Panc1 (cell line): Measurements from ENCODE around the gene PSD4. TPM values are rescaled to one million over a fixed set of nuclear protein-coding genes. Genes with fewer than 3 reads are reported as not detected.

Source experiments
- ATAC-seq: fragments of 200-7000 bp; cut with Tn5 transposase; 2 replicates; pipeline ENCODE4 v1.9.1; 2020; ENCODE audit warnings: mild to moderate bottlenecking, moderate library complexity
- BruUV-seq: library from RNA; stranded (reverse); fragments of 400-500 nt; replicated peaks from 2 replicates; lab custom pipeline; 2021; lab: Mats Ljungman, UMichigan
- CTCF ChIA-PET: fragments of 300-600 bp; sonication (Branson Sonifier 250); formaldehyde crosslinking; loops from one replicate; lab custom pipeline; 2022; ENCODE audit warnings: antibody characterized with exemption; lab: Charles Lee
- POLR2A ChIA-PET: fragments of 300-600 bp; sonication (Branson Sonifier 250); formaldehyde crosslinking; loops from one replicate; lab custom pipeline; 2022; ENCODE audit warnings: antibody characterized with exemption; lab: Charles Lee
- DNase-seq: peaks from one replicate; pipeline ENCODE4 v3.0.0-alpha.2; 2010; ENCODE audit warnings: low read depth, low spot score
- H3K27ac ChIP-seq: 2 replicates; pipeline ENCODE4 v1.5.1; 2011; ENCODE audit warnings: mild to moderate bottlenecking, low read length, inconsistent platforms
- H3K27me3 ChIP-seq: fragments of 200-500 bp; sonication (Bioruptor generic); 2 replicates; pipeline ENCODE4 v1.6.0; 2014; ENCODE audit warnings: low read length, inconsistent platforms; ENCODE audit not compliant: control insufficient read depth, insufficient read depth
- H3K36me3 ChIP-seq: fragments of 200-500 bp; sonication (Bioruptor generic); 2 replicates; pipeline ENCODE4 v1.5.1; 2014; ENCODE audit warnings: inconsistent platforms, mild to moderate bottlenecking, low read length, moderate library complexity; ENCODE audit not compliant: control insufficient read depth, insufficient read depth
- H3K4me1 ChIP-seq: 2 replicates; pipeline ENCODE4 v1.5.1; 2011; ENCODE audit warnings: inconsistent platforms, mild to moderate bottlenecking, low read length, moderate library complexity; ENCODE audit not compliant: control insufficient read depth, insufficient read depth
- H3K4me3 ChIP-seq, 2 experiments: 2 replicates each; pipeline ENCODE4 v1.5.1; 2011 to 2012; ENCODE audit warnings: low read depth in 2 of 2, low read length in 2 of 2, mild to moderate bottlenecking in 2 of 2, inconsistent platforms in 1 of 2, moderate library complexity in 1 of 2
- H3K9me3 ChIP-seq: fragments of 200-500 bp; sonication (Bioruptor generic); 2 replicates; pipeline ENCODE4 v1.5.1; 2014; ENCODE audit warnings: low read depth, mild to moderate bottlenecking, inconsistent platforms, low read length, moderate library complexity; ENCODE audit not compliant: control insufficient read depth, insufficient read depth
- POLR2AphosphoS5 ChIP-seq: IDR thresholded peaks from 2 replicates; pipeline ENCODE4 v1.6.1; 2012; ENCODE audit warnings: mild to moderate bottlenecking, low read depth, low read length, moderate library complexity
- SIN3A ChIP-seq: IDR thresholded peaks from 2 replicates; pipeline ENCODE4 v1.6.1; 2012; ENCODE audit warnings: low read depth, mild to moderate bottlenecking, low read length, moderate library complexity, borderline replicate concordance; ENCODE audit not compliant: insufficient read depth
- TCF7L2 ChIP-seq: IDR thresholded peaks from 2 replicates; pipeline ENCODE4 v1.6.1; 2011; ENCODE audit warnings: mild to moderate bottlenecking, low read depth, low read length, inconsistent platforms
- in situ Hi-C: cut with HindIII; loops from 2 replicates; pipeline ENCODE4 v1.10.0; 2016; ENCODE audit warnings: low sequenced_read_pairs, low pct_unique_long_range_greater_than_20kb
- intact Hi-C: fragments of 100-400 bp; cut with micrococcal nuclease; formaldehyde crosslinking; loops from one replicate; pipeline ENCODE4 v1.10.0; 2022; ENCODE audit not compliant: unreplicated experiment
- total RNA-seq: library from RNA; stranded (reverse); gene quantifications from one replicate; pipeline ENCODE4 v1.2.1, GENCODE V29; 2021; ENCODE audit not compliant: unreplicated experiment
- TF ChIP-seq, protein P1 (sequence below): fragments of 450-650 bp; IDR thresholded peaks from 2 replicates; pipeline ENCODE4 v1.5.1; 2017; ENCODE audit warnings: mild to moderate bottlenecking
- TF ChIP-seq, protein P2 (sequence below), 2 experiments: IDR thresholded peaks; 2 replicates each; pipeline ENCODE4 v1.6.1; 2011 to 2012; ENCODE audit warnings: low read depth in 2 of 2, control low read depth in 1 of 2, low read length in 1 of 2, mild to moderate bottlenecking in 1 of 2, moderate library complexity in 1 of 2; ENCODE audit not compliant: insufficient read depth in 1 of 2

The PSD4 gene
- total RNA-seq, 1 experiment from 2014 or later, result 3.6 TPM

DNA sequence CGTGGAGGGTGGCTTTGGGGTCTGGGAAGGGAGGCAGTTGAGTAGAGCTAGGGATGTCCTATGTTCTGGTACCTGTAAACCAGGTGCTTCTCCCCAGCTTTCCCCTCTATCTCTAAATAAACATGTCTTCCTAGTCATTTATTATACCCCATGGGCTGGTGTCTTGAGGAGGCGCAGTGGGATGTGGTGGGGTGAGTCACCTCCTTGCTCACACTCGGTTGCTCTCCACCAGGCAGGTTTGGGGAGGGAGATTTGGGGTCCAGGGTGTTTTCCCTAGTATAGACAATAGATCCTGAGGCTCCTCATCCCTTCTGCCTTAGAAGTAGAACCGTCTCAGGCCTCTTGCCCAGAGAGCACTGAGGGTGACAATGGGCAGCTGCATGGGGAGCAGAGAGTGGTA is 5.1 kb downstream of the PSD4 start:
- ChIA-PET CTCF (no interaction called here), POLR2A (no interaction called here)
- Histone ChIP-seq H3K4me3 (no peak overlapping the region), H3K27me3 (no peaks in the 10 kb centered on the region), H3K9me3 (no peaks in the 10 kb centered on the region), H3K36me3 (no peaks in the 10 kb centered on the region), H3K4me1 (no peaks in the 10 kb centered on the region), H3K27ac (no peak overlapping the region)
- DNase-seq (no peak), ATAC-seq (no peak)
- no TSS peak for BruUV-seq
- intact Hi-C loops, result no loop called here
- in situ Hi-C loops, result no loop called here
- TF ChIP-seq, protein P1, sequence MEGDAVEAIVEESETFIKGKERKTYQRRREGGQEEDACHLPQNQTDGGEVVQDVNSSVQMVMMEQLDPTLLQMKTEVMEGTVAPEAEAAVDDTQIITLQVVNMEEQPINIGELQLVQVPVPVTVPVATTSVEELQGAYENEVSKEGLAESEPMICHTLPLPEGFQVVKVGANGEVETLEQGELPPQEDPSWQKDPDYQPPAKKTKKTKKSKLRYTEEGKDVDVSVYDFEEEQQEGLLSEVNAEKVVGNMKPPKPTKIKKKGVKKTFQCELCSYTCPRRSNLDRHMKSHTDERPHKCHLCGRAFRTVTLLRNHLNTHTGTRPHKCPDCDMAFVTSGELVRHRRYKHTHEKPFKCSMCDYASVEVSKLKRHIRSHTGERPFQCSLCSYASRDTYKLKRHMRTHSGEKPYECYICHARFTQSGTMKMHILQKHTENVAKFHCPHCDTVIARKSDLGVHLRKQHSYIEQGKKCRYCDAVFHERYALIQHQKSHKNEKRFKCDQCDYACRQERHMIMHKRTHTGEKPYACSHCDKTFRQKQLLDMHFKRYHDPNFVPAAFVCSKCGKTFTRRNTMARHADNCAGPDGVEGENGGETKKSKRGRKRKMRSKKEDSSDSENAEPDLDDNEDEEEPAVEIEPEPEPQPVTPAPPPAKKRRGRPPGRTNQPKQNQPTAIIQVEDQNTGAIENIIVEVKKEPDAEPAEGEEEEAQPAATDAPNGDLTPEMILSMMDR, result no peak
- TF ChIP-seq TCF7L2, result no peak
- no peak for TF ChIP-seq POLR2AphosphoS5
- no peak for TF ChIP-seq SIN3A
- TF ChIP-seq, protein P2, sequence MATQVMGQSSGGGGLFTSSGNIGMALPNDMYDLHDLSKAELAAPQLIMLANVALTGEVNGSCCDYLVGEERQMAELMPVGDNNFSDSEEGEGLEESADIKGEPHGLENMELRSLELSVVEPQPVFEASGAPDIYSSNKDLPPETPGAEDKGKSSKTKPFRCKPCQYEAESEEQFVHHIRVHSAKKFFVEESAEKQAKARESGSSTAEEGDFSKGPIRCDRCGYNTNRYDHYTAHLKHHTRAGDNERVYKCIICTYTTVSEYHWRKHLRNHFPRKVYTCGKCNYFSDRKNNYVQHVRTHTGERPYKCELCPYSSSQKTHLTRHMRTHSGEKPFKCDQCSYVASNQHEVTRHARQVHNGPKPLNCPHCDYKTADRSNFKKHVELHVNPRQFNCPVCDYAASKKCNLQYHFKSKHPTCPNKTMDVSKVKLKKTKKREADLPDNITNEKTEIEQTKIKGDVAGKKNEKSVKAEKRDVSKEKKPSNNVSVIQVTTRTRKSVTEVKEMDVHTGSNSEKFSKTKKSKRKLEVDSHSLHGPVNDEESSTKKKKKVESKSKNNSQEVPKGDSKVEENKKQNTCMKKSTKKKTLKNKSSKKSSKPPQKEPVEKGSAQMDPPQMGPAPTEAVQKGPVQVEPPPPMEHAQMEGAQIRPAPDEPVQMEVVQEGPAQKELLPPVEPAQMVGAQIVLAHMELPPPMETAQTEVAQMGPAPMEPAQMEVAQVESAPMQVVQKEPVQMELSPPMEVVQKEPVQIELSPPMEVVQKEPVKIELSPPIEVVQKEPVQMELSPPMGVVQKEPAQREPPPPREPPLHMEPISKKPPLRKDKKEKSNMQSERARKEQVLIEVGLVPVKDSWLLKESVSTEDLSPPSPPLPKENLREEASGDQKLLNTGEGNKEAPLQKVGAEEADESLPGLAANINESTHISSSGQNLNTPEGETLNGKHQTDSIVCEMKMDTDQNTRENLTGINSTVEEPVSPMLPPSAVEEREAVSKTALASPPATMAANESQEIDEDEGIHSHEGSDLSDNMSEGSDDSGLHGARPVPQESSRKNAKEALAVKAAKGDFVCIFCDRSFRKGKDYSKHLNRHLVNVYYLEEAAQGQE (IDR thresholded peaks at IDR 0.05; ENCODE audit: insufficient read depth in 1 of 2, low read depth in 2 of 2, low read length in 1 of 2), result no peak

DNA sequence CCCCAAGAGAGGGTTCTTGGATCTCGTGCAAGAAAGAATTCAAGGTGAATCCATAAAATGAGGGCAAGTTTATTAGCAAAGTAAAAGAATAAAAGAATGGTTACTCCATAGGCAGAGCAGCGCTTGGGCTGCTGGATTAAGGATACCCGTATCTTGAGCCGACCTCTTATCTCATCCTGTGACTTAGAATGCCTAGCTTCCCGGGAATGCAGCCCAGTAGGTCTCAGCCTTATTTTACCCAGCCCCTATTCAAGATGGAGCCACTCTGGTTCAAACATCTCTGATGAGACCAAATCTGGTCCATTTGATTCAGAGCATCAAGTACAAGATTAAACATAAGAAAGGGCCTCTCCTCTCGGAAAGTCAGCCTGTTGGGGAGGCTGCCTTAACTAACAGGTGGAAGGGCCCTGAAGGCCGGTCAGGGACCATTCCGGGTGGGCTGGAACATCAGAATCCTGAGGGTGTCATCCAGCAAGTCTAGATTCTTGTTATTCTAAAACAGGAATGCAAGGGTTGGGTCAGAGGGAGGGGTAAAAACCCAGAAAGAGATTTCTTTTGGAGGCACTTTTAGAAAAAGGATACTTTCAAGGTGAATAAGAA is 5.8 kb downstream of the PSD4 start:
- POLR2A ChIA-PET, result no interaction called here
- H3K4me3 ChIP-seq, result no peak overlapping the region
- no peak for TF ChIP-seq TCF7L2

DNA sequence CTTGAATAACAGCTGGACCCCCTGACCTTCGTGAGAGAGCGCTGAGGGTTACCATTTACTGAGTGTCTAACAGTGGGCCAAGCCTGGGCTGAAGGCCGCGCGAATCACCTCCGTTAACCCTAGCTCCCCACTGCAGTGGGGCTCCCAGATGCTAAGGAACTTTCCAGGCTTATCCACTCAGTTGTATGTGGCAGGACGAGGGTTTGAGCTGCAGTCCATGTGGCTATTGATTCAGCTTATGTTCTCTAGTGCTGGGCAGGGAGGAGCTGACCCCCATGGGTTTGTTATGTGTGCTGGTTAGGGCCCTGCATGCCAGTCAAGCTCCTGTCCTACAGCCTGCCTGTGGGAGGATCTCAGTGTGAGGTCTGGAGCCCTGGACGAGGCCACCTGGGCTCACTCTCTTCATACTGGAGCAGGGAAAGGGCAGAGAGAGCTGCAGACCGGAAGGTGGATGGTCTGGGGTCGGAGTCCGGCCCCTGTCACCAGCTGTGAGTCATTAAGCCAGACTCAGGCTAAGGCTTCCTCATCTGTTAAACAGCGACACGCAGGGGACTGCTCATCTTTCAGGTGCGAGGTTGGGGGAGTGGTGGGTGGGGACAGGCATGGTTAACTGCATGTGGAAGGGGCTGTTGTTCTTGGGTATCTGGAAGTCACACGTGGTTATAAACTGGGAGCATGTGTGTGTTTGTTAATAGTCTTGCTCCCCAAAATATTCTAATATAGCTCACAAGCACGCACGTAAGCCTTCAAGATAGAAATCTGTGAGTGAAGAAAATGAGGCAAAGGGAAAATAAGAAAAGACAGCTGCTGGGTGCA is 6.6 kb downstream of the PSD4 start:
- no TSS peak for BruUV-seq
- TF ChIP-seq, protein P1, result no peak
- TF ChIP-seq, protein P2 (IDR thresholded peaks at IDR 0.05; ENCODE audit: insufficient read depth in 1 of 2, low read depth in 2 of 2, low read length in 1 of 2), result no peak
- TF ChIP-seq TCF7L2, result no peak
- no peak for TF ChIP-seq SIN3A
- no peak for TF ChIP-seq POLR2AphosphoS5
- DNase-seq (no peak), ATAC-seq (no peak)
- intact Hi-C loops (no loop called here), in situ Hi-C loops (no loop called here)
- no peaks in the 10 kb centered on the region for H3K9me3 ChIP-seq
- CTCF ChIA-PET, result interaction anchor here (0.7 kb wide), 1 partner anchor 19 kb away, joined by 9 read pairs; no protein-coding TSS in a partner anchor
- H3K4me1 ChIP-seq, result no peaks in the 10 kb centered on the region
- POLR2A ChIA-PET, result no interaction called here
- H3K36me3 ChIP-seq, result no peaks in the 10 kb centered on the region
- H3K4me3 ChIP-seq, result no peak overlapping the region
- H3K27me3 ChIP-seq, result no peaks in the 10 kb centered on the region
- no peak overlapping the region for H3K27ac ChIP-seq

More for the DNA sequence above, 5.8 kb downstream of the PSD4 start:
- ATAC-seq, result no peak
- in situ Hi-C loops, result no loop called here
- Histone ChIP-seq H3K27me3 (no peaks in the 10 kb centered on the region), H3K36me3 (no peaks in the 10 kb centered on the region), H3K27ac (no peak overlapping the region), H3K4me1 (no peaks in the 10 kb centered on the region), H3K9me3 (no peaks in the 10 kb centered on the region)
- no TSS peak for BruUV-seq
- intact Hi-C loops, result no loop called here
- DNase-seq, result no peak
- CTCF ChIA-PET, result no interaction called here
